Raji (cell line): ENCODE measurements around the gene RPSA.

Source experiments
- POLR2A ChIP-seq: IDR thresholded peaks from 2 replicates; pipeline ENCODE4 v1.6.1; 2011; ENCODE audit warnings: low read depth, low read length, control low read depth; ENCODE audit not compliant: insufficient read depth

Gene RPSA

DNA sequence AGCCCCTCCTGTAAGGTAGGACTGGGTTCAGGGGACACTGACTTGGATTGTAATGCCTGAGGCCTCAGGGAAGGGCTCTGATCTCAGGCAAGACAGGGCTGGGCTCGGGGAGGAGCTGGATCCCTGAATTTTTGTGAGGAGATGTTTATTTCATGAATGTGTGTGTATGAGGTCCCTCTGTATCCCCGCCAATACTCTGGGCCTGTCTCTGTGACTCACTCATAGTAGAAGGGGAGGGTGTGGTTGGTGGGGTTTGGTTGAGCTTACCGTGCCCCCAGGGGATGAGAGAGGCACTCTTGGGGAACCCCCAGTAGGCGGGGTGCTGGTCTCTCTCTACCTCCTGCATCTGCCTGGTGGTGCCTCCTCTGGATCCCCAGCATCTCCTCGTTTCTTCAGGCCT is 28.1 kb downstream of the RPSA start:
- TF ChIP-seq POLR2A = no peak

GRCh38 chr3:39435006-39435748 is 28.7 kb downstream of the RPSA start:
- TF ChIP-seq POLR2A = no peak

GRCh38 chr3:39438880-39439279 is 32.4 kb downstream of the RPSA start:
- TF ChIP-seq POLR2A = no peak

DNA sequence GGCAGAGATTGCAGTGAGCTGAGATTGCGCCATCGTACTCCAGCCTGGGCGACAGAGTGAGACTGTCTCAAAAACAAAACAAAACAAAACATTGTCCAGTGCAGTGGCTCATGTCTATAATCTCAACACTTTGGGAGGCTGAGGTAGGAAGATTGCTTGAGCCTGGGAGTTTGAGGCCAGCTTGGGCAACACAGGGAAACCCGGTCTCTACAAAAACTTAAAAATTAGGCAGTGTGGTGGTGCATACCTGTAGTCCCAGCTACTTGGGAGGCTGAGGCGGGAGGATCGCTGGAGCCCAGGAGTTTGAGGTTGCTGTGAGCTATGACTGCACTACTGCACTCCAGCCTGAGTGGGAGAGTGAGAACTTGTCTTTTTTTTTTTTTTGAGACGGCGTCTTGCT is 33.8 kb downstream of the RPSA start:
- no peak for TF ChIP-seq POLR2A

- no peak for TF ChIP-seq POLR2A
These were observed 37.0 kb downstream of the RPSA start for GRCh38 chr3:39443530-39443929.

DNA sequence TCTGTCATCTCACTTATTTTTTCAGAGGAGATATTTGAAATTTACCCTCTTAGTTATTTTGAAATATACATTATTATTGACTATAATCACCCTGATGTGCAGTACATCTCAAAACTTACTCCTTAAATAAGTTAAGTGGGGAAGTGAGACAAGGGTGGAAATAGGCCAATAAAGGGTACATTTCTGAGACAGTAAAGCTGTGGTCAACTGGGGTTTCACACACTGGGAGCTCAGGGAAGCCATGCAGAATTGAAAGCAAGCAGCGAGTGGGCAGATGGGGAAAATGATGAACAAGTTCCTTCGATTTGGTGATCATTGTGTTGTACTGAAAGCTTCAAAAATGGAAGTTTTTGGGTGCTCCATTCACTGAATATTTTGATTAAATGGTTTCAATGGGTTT is 39.4 kb downstream of the RPSA start:
- TF ChIP-seq POLR2A = no peak

- TF ChIP-seq POLR2A = no peak
These were observed 39.9 kb downstream of the RPSA start for GRCh38 chr3:39446444-39446843.

- no peak for TF ChIP-seq POLR2A
These were observed 41.3 kb downstream of the RPSA start for GRCh38 chr3:39447637-39448483.

- no peak for TF ChIP-seq POLR2A
These were observed 42.1 kb downstream of the RPSA start for GRCh38 chr3:39448506-39449233.

DNA sequence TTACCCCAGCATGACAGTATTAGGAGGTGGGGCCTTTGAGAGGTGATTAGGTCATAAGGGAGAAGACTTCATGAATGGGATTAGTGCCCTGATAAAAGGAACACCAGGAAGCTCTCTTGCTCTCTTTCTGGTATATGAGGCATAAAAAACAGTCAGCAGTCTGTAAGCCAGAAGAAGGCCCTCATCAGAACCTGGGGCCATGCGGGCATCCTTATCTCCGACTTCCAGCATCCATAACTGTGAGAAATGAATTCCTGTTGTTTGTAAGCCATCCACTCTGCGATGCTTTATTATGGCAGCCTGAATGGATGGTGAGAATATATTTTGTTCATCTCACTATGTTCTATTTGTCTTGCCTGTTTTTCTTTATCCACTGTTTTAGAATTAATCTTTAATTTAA is 43.3 kb downstream of the RPSA start:
- no peak for TF ChIP-seq POLR2A

DNA sequence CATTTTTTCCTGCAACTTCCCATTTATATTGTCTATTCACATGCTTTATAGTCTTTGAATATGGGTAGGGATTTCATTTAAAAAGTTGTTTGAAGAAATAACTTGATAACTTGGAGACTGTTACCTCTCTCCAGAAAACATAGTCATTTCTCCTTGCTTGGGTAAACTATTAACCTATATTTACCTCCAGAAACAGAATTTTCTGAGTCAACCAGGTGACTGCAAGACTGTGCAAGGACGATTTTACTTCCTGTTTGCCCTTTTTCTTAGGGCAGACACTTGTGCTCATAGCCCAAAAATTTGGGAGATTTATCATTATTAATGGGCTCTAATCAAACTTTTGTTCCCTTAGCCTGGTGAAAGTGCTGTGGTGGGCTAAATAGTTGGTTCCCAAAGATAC is 46.6 kb downstream of the RPSA start:
- no peak for TF ChIP-seq POLR2A

- TF ChIP-seq POLR2A = no peak
These were observed 48.2 kb downstream of the RPSA start for GRCh38 chr3:39454591-39455217.

- no peak for TF ChIP-seq POLR2A
These were observed 49.6 kb downstream of the RPSA start for GRCh38 chr3:39456159-39456558.

DNA sequence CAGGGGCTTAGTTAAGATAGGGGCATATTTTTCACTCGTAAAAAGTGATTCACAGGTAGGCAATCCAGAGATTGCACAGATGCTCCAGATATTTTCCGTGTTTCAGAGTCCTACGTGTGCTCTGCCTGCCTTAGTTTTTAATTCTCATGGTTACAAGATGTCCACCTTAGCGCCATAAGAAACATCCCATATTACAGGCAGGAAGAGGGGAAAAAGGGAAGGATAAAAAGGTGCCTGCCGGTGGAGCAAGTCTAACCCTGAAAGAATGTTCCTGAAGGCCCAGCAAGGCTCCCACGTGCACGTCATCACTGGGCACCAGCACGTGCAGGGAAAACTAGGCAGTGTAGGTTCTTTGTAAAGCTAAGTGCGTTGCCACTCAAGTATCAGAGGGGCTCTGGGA is 50.8 kb downstream of the RPSA start:
- no peak for TF ChIP-seq POLR2A

- TF ChIP-seq POLR2A = no peak
These were observed 54.2 kb downstream of the RPSA start for GRCh38 chr3:39460677-39461076.
